HepG2 (cell line): ENCODE data around the gene ZNF586. TPM values are rescaled to one million over a fixed set of nuclear protein-coding genes. Genes with fewer than 3 reads are reported as not detected.

ENCODE experiments used
- AGO1 ChIP-seq: fragments of 200-400 bp; formaldehyde crosslinking; IDR thresholded peaks from 2 replicates; pipeline ENCODE4 v1.6.1; 2017; ENCODE audit warnings: mild to moderate bottlenecking, low read depth, low read length, moderate library complexity; ENCODE audit not compliant: poor library complexity, severe bottlenecking
- BHLHE40 ChIP-seq: IDR thresholded peaks from 2 replicates; pipeline ENCODE4 v1.6.1; 2011; ENCODE audit warnings: low read length, improper control_type of control experiment
- CBFB ChIP-seq: sonication (generic); formaldehyde crosslinking; IDR thresholded peaks from 2 replicates; pipeline ENCODE4 v1.4.0; 2020; ENCODE audit warnings: missing genetic modification reagents
- GABPA ChIP-seq, 2 experiments: IDR thresholded peaks; 2 replicates each; pipeline ENCODE4 v1.6.1; 2011 to 2016; ENCODE audit warnings: low read depth in 2 of 2, low read length in 1 of 2, missing biosample characterization in 1 of 2, missing genetic modification characterization in 1 of 2
- GATAD2A ChIP-seq: IDR thresholded peaks from 2 replicates; pipeline ENCODE4 v1.6.1; 2016
- MAZ ChIP-seq, 2 experiments: sonication (generic) in 1 of 2; formaldehyde crosslinking in 1 of 2; IDR thresholded peaks; 2 replicates each; pipeline versions ENCODE4 v1.5.0 to v1.6.1; 2012 to 2020; ENCODE audit warnings: low read depth in 2 of 2, mild to moderate bottlenecking in 2 of 2, borderline replicate concordance in 1 of 2, improper control_type of control experiment in 1 of 2, low read length in 1 of 2, missing genetic modification reagents in 1 of 2, moderate library complexity in 1 of 2
- NFKBIZ ChIP-seq: IDR thresholded peaks from 2 replicates; pipeline ENCODE4 v1.6.1; 2018; ENCODE audit warnings: missing genetic modification reagents, missing compliant biosample characterization
- NR2C2 ChIP-seq: sonication (generic); formaldehyde crosslinking; IDR thresholded peaks from 2 replicates; pipeline ENCODE4 v1.4.0; 2020; ENCODE audit warnings: missing genetic modification reagents, mild to moderate bottlenecking, moderate library complexity, borderline replicate concordance
- PAWR ChIP-seq: sonication (generic); formaldehyde crosslinking; IDR thresholded peaks from 2 replicates; pipeline ENCODE4 v1.4.0; 2020; ENCODE audit warnings: missing genetic modification reagents, mild to moderate bottlenecking, borderline replicate concordance
- PHF20 ChIP-seq: sonication (generic); formaldehyde crosslinking; IDR thresholded peaks from 2 replicates; pipeline ENCODE4 v1.5.0; 2020; ENCODE audit warnings: mild to moderate bottlenecking, missing genetic modification reagents
- RFXANK ChIP-seq: IDR thresholded peaks from 2 replicates; pipeline ENCODE4 v1.6.1; 2016
- SMYD3 ChIP-seq: sonication (generic); formaldehyde crosslinking; IDR thresholded peaks from 2 replicates; pipeline ENCODE4 v1.8.1; 2023; ENCODE audit warnings: mild to moderate bottlenecking, missing genetic modification reagents
- ZBTB1 ChIP-seq: sonication (generic); formaldehyde crosslinking; IDR thresholded peaks from 2 replicates; pipeline ENCODE4 v1.4.0; 2020; ENCODE audit warnings: missing genetic modification reagents, borderline replicate concordance
- ZFP36L1 ChIP-seq: sonication (generic); formaldehyde crosslinking; IDR thresholded peaks from 2 replicates; pipeline ENCODE4 v1.8.0; 2022; ENCODE audit warnings: mild to moderate bottlenecking, missing genetic modification reagents, moderate library complexity
- ZMYM4 ChIP-seq: sonication (generic); formaldehyde crosslinking; IDR thresholded peaks from 2 replicates; pipeline ENCODE4 v1.8.1; 2023; ENCODE audit warnings: mild to moderate bottlenecking, missing genetic modification reagents
- ZNF274 ChIP-seq: sonication (generic); formaldehyde crosslinking; IDR thresholded peaks from 2 replicates; pipeline ENCODE4 v1.5.1; 2020; ENCODE audit warnings: mild to moderate bottlenecking, missing genetic modification reagents
- ZNF331 ChIP-seq: sonication (generic); formaldehyde crosslinking; IDR thresholded peaks from 2 replicates; pipeline ENCODE4 v1.4.0; 2020; ENCODE audit warnings: missing genetic modification reagents
- ZNF605 ChIP-seq: sonication (generic); formaldehyde crosslinking; IDR thresholded peaks from 2 replicates; pipeline ENCODE4 v1.8.0; 2022; ENCODE audit warnings: mild to moderate bottlenecking, missing genetic modification reagents
- ZNF782 ChIP-seq: sonication (generic); formaldehyde crosslinking; IDR thresholded peaks from 2 replicates; pipeline ENCODE4 v1.4.0; 2020; ENCODE audit warnings: missing genetic modification reagents, mild to moderate bottlenecking, borderline replicate concordance
- polyA plus RNA-seq, 8 experiments: library from polyadenylated mRNA; depleted of rRNA in 3 of 8; stranded (reverse) in 7 of 8; unstranded in 1 of 8; fragments of >200 nt; fragmentation: Illumina TruSeq in 4 of 8; extraction: Trizol in 4 of 8; gene quantifications; 2 replicates each; pipeline versions ENCODE4 v1.2.1 to v1.2.3, GENCODE V29; 2011 to 2016; ENCODE audit warnings: low read depth in 4 of 8, missing spikeins in 1 of 8, mixed read lengths in 1 of 8; ENCODE audit not compliant: insufficient read depth in 1 of 8
- total RNA-seq, 5 experiments: library from RNA; depleted of rRNA; stranded (reverse); fragments of >200 nt; fragmentation: Illumina TruSeq; extraction: Trizol; gene quantifications; 2 replicates each; pipeline ENCODE4 v1.2.3, GENCODE V29; 2016; ENCODE audit warnings: low read depth in 1 of 5
- TF ChIP-seq, protein P1 (sequence below): fragments of 450-650 bp; IDR thresholded peaks from 2 replicates; pipeline ENCODE4 v1.6.1; 2017; ENCODE audit warnings: mild to moderate bottlenecking
- TF ChIP-seq, protein P2 (sequence below): sonication (generic); formaldehyde crosslinking; IDR thresholded peaks from 2 replicates; pipeline ENCODE4 v1.9.0; 2022; ENCODE audit warnings: low read depth, missing genetic modification reagents
- TF ChIP-seq, protein P3 (sequence below): sonication (generic); formaldehyde crosslinking; IDR thresholded peaks from 2 replicates; pipeline ENCODE4 v1.4.0; 2020; ENCODE audit warnings: missing genetic modification reagents, borderline replicate concordance

The ZNF586 gene
- total and polyA plus RNA-seq, 2 of the 13 experiments (the other 11 are each of a cell fraction or from before 2014, with no cell fraction given), result 0.50 to 3.4 TPM

DNA sequence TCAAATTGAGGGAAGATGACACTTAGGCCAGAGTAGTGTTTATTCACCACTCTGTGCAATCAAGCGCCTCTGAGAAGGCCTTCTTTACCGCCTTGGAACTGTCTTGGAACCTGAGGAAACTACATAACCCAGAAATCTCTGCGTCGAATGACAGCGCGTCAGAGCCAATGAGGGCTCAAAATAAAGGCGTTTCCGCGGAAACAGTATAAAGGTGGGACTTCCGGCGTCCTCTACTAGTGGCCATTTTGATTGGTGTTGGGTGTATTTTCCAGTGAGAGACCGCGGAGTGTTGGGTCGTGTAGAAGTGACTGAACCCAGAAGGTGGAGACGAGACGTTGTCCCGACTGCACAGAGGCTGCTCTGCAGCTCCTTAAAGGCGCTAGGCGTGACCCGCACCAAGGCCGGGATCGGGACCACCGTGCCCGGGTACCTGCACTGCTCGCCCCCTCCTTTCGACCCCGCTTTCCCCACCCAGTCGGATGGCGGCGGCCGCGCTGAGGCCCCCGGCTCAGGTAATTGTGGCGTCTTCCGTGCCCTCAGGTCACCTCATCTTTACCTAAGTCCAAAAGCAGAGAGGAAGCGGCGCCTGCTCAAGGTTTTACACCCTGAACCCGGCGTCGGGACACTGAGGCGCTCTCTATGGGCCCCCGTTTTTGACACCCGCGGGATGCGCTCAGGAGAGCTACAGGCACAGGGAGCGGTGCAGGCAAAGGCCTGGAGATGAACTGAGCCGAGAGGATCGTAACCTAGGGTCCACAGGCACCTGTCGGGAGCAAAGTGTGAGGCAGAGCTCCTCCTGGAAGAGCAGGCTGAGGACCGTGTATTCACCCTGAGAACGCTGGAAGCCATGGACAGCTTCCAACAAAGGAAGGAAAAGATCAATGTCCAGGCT is 22.6 kb upstream of the ZNF586 start, which contains the start of gene ZNF776 (continued):
- TF ChIP-seq, protein P1, sequence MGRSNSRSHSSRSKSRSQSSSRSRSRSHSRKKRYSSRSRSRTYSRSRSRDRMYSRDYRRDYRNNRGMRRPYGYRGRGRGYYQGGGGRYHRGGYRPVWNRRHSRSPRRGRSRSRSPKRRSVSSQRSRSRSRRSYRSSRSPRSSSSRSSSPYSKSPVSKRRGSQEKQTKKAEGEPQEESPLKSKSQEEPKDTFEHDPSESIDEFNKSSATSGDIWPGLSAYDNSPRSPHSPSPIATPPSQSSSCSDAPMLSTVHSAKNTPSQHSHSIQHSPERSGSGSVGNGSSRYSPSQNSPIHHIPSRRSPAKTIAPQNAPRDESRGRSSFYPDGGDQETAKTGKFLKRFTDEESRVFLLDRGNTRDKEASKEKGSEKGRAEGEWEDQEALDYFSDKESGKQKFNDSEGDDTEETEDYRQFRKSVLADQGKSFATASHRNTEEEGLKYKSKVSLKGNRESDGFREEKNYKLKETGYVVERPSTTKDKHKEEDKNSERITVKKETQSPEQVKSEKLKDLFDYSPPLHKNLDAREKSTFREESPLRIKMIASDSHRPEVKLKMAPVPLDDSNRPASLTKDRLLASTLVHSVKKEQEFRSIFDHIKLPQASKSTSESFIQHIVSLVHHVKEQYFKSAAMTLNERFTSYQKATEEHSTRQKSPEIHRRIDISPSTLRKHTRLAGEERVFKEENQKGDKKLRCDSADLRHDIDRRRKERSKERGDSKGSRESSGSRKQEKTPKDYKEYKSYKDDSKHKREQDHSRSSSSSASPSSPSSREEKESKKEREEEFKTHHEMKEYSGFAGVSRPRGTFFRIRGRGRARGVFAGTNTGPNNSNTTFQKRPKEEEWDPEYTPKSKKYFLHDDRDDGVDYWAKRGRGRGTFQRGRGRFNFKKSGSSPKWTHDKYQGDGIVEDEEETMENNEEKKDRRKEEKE, result no peak
- TF ChIP-seq RFXANK (CRISPR knock-in tag) (no peak), NFKBIZ (CRISPR knock-in tag) (no peak), NR2C2 (0 out of 2 replicates have a peak, but pooled peaks have one; percentile 48), ZFP36L1 (CRISPR knock-in tag) (no peak), ZNF605 (CRISPR knock-in tag) (peak; percentile 69; the same call in 1 of the 2 replicates), ZNF274 (CRISPR knock-in tag) (peak; percentile 72; the same call in 1 of the 2 replicates), AGO1 (peak; percentile 64), ZBTB1 (CRISPR knock-in tag) (no peak), GABPA (IDR thresholded peaks at IDR 0.05; ENCODE audit: low read depth, low read length) (peak; percentile 81), GABPA (CRISPR knock-in tag; IDR thresholded peaks at IDR 0.05; ENCODE audit: low read depth) (peak; percentile 98), ZNF331 (no peak), ZMYM4 (CRISPR knock-in tag) (peak; percentile 47; the same call in 1 of the 2 replicates), MAZ (IDR thresholded peaks at IDR 0.05; ENCODE audit: borderline replicate concordance, low read depth, low read length) (no peak), MAZ (CRISPR knock-in tag; IDR thresholded peaks at IDR 0.05; ENCODE audit: low read depth) (0 out of 2 replicates have a peak, but pooled peaks have one; percentile 64), GATAD2A (no peak), PHF20 (peak; percentile 71), BHLHE40 (0 out of 2 replicates have a peak, but pooled peaks have one; percentile 13), CBFB (no peak), ZNF782 (CRISPR knock-in tag) (no peak), PAWR (no peak), SMYD3 (no peak)
- TF ChIP-seq, protein P2, sequence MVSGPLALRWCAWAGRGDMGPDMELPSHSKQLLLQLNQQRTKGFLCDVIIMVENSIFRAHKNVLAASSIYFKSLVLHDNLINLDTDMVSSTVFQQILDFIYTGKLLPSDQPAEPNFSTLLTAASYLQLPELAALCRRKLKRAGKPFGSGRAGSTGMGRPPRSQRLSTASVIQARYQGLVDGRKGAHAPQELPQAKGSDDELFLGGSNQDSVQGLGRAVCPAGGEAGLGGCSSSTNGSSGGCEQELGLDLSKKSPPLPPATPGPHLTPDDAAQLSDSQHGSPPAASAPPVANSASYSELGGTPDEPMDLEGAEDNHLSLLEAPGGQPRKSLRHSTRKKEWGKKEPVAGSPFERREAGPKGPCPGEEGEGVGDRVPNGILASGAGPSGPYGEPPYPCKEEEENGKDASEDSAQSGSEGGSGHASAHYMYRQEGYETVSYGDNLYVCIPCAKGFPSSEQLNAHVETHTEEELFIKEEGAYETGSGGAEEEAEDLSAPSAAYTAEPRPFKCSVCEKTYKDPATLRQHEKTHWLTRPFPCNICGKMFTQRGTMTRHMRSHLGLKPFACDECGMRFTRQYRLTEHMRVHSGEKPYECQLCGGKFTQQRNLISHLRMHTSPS, result no peak
- TF ChIP-seq, protein P3, sequence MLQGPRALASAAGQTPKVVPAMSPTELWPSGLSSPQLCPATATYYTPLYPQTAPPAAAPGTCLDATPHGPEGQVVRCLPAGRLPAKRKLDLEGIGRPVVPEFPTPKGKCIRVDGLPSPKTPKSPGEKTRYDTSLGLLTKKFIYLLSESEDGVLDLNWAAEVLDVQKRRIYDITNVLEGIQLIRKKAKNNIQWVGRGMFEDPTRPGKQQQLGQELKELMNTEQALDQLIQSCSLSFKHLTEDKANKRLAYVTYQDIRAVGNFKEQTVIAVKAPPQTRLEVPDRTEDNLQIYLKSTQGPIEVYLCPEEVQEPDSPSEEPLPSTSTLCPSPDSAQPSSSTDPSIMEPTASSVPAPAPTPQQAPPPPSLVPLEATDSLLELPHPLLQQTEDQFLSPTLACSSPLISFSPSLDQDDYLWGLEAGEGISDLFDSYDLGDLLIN (CRISPR knock-in tag), result no peak
